ENCODE data around the gene CDKN2B. TPM values are rescaled to one million over a fixed set of nuclear protein-coding genes. Genes with fewer than 3 reads are reported as not detected.
A peak's percentile ranks its signal among the peaks of the same experiment; 100 is the strongest.
"Not testable (repeated sequence)": the region's sequence is repeated elsewhere in the genome, so short reads cannot be mapped to it uniquely, and the experiment has no call there.

Gene CDKN2B
- total and polyA plus RNA-seq, 3 experiments from 2014 or later, result 0.09 to 0.16 TPM; not detected in 1

DNA sequence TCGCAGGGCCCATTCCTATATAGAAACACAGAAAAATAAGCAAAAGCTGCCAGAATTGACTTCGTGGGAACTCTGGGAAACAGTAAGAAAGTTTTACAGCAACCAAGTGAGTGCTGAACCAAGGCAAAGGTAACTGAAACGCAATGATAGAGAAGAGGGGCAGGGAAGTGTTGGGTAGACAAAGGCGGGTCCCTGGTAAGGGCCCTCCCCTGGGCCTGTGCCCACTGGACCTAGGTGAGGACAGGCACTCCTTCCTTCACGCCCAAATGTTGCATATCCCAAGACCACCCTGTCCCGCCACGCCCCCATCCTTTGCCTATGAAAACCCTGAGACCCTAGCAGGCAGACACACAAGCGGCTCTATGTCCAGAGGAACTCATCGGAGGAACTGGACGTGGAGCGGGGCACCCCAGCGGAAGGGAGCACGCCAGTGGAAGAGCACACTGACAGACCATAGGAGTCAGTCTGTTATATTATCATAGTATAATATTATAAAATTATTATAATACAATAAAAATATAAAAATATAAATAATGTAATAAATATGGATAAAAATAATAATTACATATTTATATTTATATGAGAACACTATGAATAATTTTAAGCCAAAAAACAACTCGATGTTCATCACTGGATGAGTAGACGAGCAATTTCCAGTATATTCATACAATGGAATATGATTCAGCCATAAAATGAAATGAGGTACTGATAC is 42.8 kb downstream of the CDKN2B start:
- Histone ChIP-seq H3K27ac (ENCODE audit: low read depth, low read length) (no peak overlapping the region), H3K9me3 (ENCODE audit: low read length) (peaks cover 15% of the 10 kb centered on the region), H3K4me3 (ENCODE audit: low read length) (no peak overlapping the region), H3K27me3 (ENCODE audit: insufficient read depth, low read length, poor library complexity, severe bottlenecking) (peaks cover 82% of the 10 kb centered on the region), H3K36me3 (ENCODE audit: insufficient read depth, low read length) (no peaks in the 10 kb centered on the region), H3K4me1 (ENCODE audit: insufficient read depth, low read length) (peaks cover 16% of the 10 kb centered on the region)
- Mint-ChIP-seq H3K27ac (peak overlapping the region in 3 of 8 donors; percentile 22 to 76 (median 44)), H3K4me3 (peak overlapping the region in 3 of 7 donors; percentile 57 to 66 (median 63)), H3K27me3 (peaks cover 83 to 98% of the 10 kb centered on the region in 2 donors), H3K9me3 (peaks cover 13 to 58% (median 36%) of the 10 kb centered on the region in 5 donors), H3K4me1 (peaks cover 28 to 42% (median 32%) of the 10 kb centered on the region in 3 donors), H3K36me3 (peaks cover 3 to 18% (median 3%) of the 10 kb centered on the region in 3 donors)
- POLR2A ChIA-PET, result no interaction called here
- CTCF ChIA-PET, result interaction anchor here (0.7 to 1.1 kb wide), 2 partner anchors 13 to 153 kb away, joined by 3 to 4 read pairs; no protein-coding TSS in a partner anchor
- DNase-seq, result no peak

DNA sequence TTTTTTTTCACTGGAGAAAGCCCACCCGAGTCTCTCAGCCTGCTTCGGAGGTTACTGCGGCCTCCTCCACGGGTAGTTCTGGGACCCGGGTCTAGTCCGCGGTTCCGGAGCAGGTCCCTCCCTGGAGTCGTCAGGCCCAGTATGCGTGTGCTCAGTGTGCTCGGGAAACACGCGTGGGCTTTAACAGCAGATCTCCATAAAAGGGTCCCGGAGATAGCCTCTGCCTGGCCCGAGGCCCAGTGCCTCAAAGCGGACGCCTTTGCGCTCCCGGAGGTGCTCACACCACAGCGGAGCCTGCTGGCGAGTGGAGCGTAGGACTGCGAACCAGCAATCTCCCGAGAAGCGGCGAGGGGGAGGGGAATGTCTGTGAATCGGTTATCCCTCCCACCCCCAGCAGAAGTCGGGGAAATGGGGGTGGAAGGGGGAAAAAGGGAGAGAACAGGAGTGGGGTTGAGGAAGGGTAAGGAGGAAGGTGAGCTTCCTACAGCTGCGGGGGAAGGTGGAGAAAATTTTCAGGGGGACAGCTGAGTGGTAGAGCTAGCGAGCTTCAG is 43.6 kb downstream of the CDKN2B start:
- CTCF ChIA-PET, result interaction anchor here (0.7 to 1.1 kb wide), 2 partner anchors 14 to 152 kb away, joined by 3 to 4 read pairs; no protein-coding TSS in a partner anchor
- H3K36me3 ChIP-seq (ENCODE audit: insufficient read depth, low read length), result no peaks in the 10 kb centered on the region
- H3K9me3 ChIP-seq (ENCODE audit: low read length), result peaks cover 15% of the 10 kb centered on the region
- peak overlapping the region in 5 of 8 donors; percentile 22 to 89 (median 55) for H3K27ac Mint-ChIP-seq
- peaks cover 26 to 42% (median 30%) of the 10 kb centered on the region in 3 donors for H3K4me1 Mint-ChIP-seq
- peaks cover 3 to 16% (median 3%) of the 10 kb centered on the region in 3 donors for H3K36me3 Mint-ChIP-seq
- DNase-seq, result peak in 3 of 5 donors; percentile 20 to 53 (median 26)
- peaks cover 80 to 97% of the 10 kb centered on the region in 2 donors for H3K27me3 Mint-ChIP-seq
- peaks cover 74% of the 10 kb centered on the region for H3K27me3 ChIP-seq (ENCODE audit: insufficient read depth, low read length, poor library complexity, severe bottlenecking)
- peaks cover 16% of the 10 kb centered on the region for H3K4me1 ChIP-seq (ENCODE audit: insufficient read depth, low read length)
- peak overlapping the region; percentile 40 for H3K4me3 ChIP-seq (ENCODE audit: low read length)
- POLR2A ChIA-PET, result no interaction called here
- H3K4me3 Mint-ChIP-seq, result peak overlapping the region; percentile 57 to 92 (median 70)
- no peak overlapping the region for H3K27ac ChIP-seq (ENCODE audit: low read depth, low read length)
- peaks cover 13 to 54% (median 34%) of the 10 kb centered on the region in 5 donors for H3K9me3 Mint-ChIP-seq

DNA sequence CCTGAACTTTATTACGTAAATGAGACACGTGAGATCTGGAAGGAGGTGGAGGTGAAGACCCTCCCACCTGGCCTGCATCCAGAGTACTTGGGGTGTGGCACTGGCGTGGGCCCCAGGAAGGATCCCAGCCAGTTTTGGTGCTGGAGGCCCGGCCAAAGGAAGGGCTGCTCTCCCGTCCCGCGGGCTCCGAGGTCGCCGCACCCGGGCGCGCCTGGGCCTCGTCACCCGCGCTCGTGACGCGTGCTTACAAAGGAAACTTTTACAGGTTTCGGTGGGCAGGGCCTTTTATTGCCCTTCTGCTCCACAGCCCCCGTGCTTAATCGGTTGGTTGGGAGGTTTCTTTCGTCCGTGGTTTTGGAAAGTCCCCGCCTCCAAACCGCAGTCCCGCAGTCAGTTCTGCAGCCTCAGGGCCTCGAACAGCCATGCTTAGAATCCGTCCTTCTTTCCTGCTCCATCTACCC is 44.1 kb downstream of the CDKN2B start:
- no peak overlapping the region for H3K27ac ChIP-seq (ENCODE audit: low read depth, low read length)
- peaks cover 13 to 49% (median 31%) of the 10 kb centered on the region in 5 donors for H3K9me3 Mint-ChIP-seq
- peaks cover 16% of the 10 kb centered on the region for H3K4me1 ChIP-seq (ENCODE audit: insufficient read depth, low read length)
- POLR2A ChIA-PET, result no interaction called here
- peak overlapping the region; percentile 57 to 92 (median 70) for H3K4me3 Mint-ChIP-seq
- H3K27me3 ChIP-seq (ENCODE audit: insufficient read depth, low read length, poor library complexity, severe bottlenecking), result peaks cover 69% of the 10 kb centered on the region
- peak; percentile 41 to 68 (median 57) for DNase-seq
- peak overlapping the region in 3 of 8 donors; percentile 27 to 89 (median 34) for H3K27ac Mint-ChIP-seq
- H3K36me3 ChIP-seq (ENCODE audit: insufficient read depth, low read length), result no peaks in the 10 kb centered on the region
- H3K4me3 ChIP-seq (ENCODE audit: low read length), result peak overlapping the region; percentile 40
- peaks cover 15% of the 10 kb centered on the region for H3K9me3 ChIP-seq (ENCODE audit: low read length)
- H3K4me1 Mint-ChIP-seq, result peaks cover 22 to 39% (median 30%) of the 10 kb centered on the region in 3 donors
- H3K36me3 Mint-ChIP-seq, result peaks cover 1 to 16% (median 3%) of the 10 kb centered on the region in 3 donors
- H3K27me3 Mint-ChIP-seq, result peaks cover 76 to 97% of the 10 kb centered on the region in 2 donors
- CTCF ChIA-PET, result no interaction called here

DNA sequence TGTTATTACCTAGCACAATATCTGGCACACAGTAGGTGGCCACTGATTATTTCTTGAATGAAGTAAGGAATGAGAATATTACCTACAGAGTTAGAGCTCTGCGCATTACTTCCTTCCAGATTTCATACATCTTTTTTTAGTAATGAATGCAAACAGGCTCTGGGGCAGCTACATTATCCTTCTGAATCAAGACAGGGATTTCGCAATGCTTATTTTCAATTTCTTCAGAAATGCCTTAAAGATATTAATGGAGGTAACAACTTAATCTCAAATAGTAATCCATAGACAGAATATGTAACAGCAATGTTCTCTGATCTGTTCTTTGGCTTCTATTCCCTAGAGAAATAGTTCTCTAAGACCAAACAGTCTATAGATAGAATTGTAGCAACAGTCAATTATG is 47.5 kb downstream of the CDKN2B start:
- no peak overlapping the region for H3K4me3 Mint-ChIP-seq
- Histone ChIP-seq H3K27me3 (ENCODE audit: insufficient read depth, low read length, poor library complexity, severe bottlenecking) (peaks cover 37% of the 10 kb centered on the region), H3K27ac (ENCODE audit: low read depth, low read length) (no peak overlapping the region), H3K9me3 (ENCODE audit: low read length) (no peaks in the 10 kb centered on the region), H3K4me1 (ENCODE audit: insufficient read depth, low read length) (peaks cover 16% of the 10 kb centered on the region), H3K4me3 (ENCODE audit: low read length) (no peak overlapping the region), H3K36me3 (ENCODE audit: insufficient read depth, low read length) (no peaks in the 10 kb centered on the region)
- peaks cover 0 to 4% (median 0%) of the 10 kb centered on the region in 3 donors for H3K36me3 Mint-ChIP-seq
- H3K27ac Mint-ChIP-seq, result no peak overlapping the region
- ChIA-PET CTCF (interaction anchor here (1.0 kb wide), 1 partner anchor 114 kb away, joined by 3 read pairs; no protein-coding TSS in a partner anchor), POLR2A (no interaction called here)
- H3K27me3 Mint-ChIP-seq, result peaks cover 47 to 66% of the 10 kb centered on the region in 2 donors
- peaks cover 5 to 20% (median 10%) of the 10 kb centered on the region in 5 donors for H3K9me3 Mint-ChIP-seq
- H3K4me1 Mint-ChIP-seq, result peaks cover 12 to 20% (median 20%) of the 10 kb centered on the region in 3 donors
- DNase-seq, result no peak

DNA sequence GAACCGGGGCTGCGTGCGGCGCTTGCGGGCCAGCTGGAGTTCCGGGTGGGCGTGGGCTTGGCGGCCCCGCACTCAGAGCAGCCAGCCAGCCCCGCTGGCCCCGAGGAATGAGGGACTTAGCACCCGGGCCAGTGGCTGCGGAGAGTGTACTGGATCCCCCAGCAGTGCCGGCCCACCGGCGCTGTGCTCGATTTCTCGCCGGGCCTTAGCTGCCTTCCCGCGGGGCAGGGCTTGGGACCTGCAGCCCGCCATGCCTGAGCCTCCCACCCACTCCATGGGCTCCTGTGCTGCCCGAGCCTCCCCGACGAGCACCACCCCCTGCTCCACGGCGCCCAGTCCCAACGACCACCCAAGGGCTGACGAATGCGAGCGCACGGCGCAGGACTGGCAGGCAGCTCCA is 49.8 kb downstream of the CDKN2B start:
- H3K36me3 ChIP-seq (ENCODE audit: insufficient read depth, low read length); H3K27ac Mint-ChIP-seq; DNase-seq; H3K27ac ChIP-seq (ENCODE audit: low read depth, low read length); H3K4me3 ChIP-seq (ENCODE audit: low read length); CTCF ChIA-PET; H3K4me1 ChIP-seq (ENCODE audit: insufficient read depth, low read length); H3K36me3 Mint-ChIP-seq; H3K4me3 Mint-ChIP-seq; POLR2A ChIA-PET; H3K4me1 Mint-ChIP-seq; H3K9me3 ChIP-seq (ENCODE audit: low read length): not testable (repeated sequence)
- Mint-ChIP-seq H3K27me3 (peaks cover 27 to 43% of the 10 kb centered on the region in 2 donors), H3K9me3 (peaks cover 4 to 15% (median 8%) of the 10 kb centered on the region in 5 donors)
- H3K27me3 ChIP-seq (ENCODE audit: insufficient read depth, low read length, poor library complexity, severe bottlenecking), result peaks cover 16% of the 10 kb centered on the region

DNA sequence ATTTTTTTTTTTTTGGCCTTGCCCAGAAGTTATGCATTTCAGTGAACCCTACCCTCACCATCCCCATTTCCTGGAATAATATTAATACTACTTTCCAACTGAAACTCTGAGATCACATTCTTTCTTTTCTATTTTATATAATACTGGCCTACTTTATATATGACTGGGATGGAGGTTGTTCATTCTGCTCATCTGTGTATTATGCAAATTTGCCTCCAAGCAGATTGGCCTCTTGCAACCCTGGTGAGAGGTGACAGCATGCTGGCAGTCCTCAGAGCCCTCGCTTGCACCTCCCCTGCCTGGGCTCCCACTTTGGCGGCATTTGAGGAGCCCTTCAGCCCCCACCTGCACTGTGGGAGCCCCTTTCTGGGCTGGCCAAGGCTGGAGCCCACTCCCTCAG is 50.3 kb downstream of the CDKN2B start:
- no peak overlapping the region for H3K4me3 ChIP-seq (ENCODE audit: low read length)
- POLR2A ChIA-PET, result no interaction called here
- H3K27ac Mint-ChIP-seq, result no peak overlapping the region
- H3K27ac ChIP-seq (ENCODE audit: low read depth, low read length), result no peak overlapping the region
- no peak for DNase-seq
- H3K36me3 Mint-ChIP-seq, result peaks cover 0 to 4% (median 0%) of the 10 kb centered on the region in 3 donors
- H3K27me3 ChIP-seq (ENCODE audit: insufficient read depth, low read length, poor library complexity, severe bottlenecking), result peaks cover 12% of the 10 kb centered on the region
- no peak overlapping the region for H3K4me3 Mint-ChIP-seq
- H3K27me3 Mint-ChIP-seq, result peaks cover 27 to 41% of the 10 kb centered on the region in 2 donors
- peaks cover 3 to 14% (median 7%) of the 10 kb centered on the region in 5 donors for H3K9me3 Mint-ChIP-seq
- no peaks in the 10 kb centered on the region for H3K4me1 ChIP-seq (ENCODE audit: insufficient read depth, low read length)
- H3K9me3 ChIP-seq (ENCODE audit: low read length), result no peaks in the 10 kb centered on the region
- no peaks in the 10 kb centered on the region for H3K4me1 Mint-ChIP-seq
- no peaks in the 10 kb centered on the region for H3K36me3 ChIP-seq (ENCODE audit: insufficient read depth, low read length)
- CTCF ChIA-PET, result no interaction called here

Data from CD8-positive, alpha-beta memory T cell (primary cell).